ENCODE measurements around the gene GGT7.
"Not testable (repeated sequence)": the region's sequence is repeated elsewhere in the genome, so short reads cannot be mapped to it uniquely, and the experiment has no call there.

GGT7 gene

DNA sequence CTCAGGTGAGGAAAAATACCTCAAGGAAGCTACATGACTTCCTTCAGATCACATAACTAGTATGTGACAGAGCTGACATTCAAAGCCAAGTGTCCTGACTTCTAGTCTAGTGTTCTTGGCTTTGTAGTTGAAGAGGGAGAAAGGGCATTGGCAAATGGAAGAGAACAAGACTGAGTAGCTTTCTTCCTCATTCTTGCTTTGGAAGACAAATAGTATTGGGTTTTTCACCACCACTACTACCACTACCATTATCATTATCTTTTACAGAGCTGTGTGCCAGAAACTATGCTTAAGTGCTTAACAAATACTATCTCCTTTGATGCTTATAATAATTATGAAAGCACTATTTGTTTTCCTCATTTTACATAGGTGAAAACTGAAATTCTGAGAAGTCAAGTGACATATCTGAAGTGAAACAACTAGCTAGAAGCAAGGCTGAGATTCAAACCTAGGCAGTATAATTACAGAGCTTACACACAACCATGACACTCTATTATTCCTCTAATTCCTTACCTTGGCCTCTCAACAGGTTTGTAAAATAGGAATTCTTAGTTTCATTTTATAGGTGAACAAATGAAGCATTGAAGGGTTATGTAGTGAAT lies 10.5 kb upstream of the GGT7 start:
- no peak for DNase-seq

DNA sequence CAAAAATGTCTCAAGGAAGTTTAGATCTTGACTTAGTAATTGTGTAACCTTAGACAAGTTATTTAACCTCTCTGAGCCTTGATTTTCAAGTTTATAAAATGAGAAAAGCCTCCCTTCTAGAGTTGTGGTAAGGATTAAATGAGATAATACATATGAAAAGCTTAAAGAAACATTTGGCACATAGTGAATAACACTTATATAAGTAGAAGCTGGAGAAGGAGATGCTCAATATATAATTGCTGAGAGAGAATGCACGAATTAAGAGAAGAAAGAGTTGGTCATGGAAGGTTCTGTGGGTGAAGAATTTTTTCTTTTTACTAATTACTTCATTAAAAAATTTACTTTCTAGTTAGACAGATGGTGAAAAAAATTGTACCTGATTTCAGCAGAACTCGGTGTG lies 9.0 kb upstream of the GGT7 start:
- DNase-seq: no peak

DNA sequence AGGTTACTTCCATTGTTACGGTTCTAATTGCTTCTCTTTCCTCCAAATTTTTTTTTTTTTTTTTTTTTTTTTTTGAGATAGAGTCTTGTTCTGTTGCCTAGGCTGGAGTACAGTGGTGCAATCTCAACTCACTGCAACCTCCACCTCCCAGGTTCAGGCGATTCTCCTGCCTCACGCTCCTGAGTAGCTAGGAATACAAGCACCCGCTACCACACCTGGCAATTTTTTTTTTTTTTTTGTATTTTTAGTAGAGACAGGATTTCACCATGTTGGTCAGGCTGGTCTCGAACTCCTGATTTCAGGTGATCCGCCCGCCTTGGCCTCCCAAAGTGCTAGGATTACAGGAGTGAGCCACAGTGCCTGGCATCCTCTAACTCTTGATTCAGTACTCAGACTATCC lies 8.3 kb upstream of the GGT7 start:
- DNase-seq: not testable (repeated sequence)

DNA sequence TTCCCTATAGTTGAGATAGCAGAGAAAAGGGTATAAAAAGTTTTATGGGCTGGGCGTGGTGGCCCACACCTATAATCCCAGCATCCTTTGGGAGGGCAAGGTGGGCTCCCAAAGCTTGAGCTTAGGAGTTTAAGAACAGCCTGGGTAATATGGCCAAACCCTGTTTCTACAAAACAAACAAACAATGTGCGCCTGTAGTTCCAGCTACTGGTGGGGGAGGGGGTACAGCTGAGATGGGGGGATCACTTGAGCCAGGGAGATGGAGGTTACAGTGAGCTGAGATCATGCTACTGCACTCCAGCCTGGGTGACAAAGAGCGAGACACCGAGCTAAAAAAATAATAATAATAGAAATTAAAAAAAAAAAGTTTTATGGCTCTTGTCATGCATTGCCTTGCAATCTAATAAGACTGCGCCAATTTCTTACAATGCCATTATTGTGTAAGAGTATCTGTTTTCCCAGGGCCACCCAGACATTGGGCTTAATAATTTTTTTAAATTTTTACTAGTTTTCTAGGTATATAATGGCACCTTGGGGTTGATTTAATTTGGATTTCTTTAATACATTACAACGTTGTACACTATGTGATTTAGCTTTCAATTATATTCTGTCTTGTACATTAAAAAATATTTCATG lies 7.7 kb upstream of the GGT7 start:
- no peak for DNase-seq

DNA sequence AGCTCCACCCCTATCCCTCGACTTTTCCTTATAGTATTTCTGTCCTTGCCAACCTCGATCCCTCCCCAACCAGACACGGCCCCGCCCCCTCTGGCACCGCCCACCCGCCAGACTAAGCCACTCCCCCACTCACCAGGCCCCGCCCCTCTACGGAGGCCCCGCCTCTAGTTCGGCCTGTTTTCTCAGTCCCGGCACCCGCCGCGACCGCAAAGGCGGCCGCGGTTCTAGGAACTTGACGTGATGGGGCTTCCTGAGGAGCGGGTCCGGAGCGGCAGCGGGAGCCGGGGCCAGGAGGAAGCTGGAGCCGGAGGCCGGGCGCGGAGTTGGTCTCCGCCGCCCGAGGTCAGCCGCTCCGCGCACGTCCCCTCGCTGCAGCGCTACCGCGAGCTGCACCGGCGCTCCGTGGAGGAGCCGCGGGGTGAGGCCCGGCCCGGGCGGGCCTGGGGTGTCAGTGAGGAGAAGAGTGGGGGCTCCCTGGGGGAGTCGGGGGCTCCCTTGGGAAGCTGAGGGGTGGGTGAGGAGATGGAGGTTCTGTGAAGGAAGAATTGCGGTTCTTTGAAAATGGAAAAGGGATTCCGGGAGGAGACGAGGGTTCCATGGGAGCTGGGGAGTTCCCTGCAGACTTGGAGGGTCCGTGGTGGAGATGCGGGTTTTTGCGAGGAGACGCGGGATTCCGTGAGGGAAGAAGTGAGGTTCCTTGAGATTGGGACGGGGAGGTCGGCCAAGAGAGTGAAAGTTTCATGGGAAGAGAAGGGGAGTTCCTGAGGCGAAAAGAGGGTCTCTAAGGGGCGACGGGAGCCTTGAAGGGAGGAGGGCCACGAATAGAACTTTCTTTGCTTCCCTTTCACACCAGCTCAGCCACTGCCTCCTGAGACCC lies 4.0 kb upstream of the GGT7 start, which contains the start of gene ACSS2:
Gene ACSS2, plus strand, starts transcription at position 207 of the 877 bp plus-strand sequence. Its CDS starts 34 bp downstream, at position 241.
- DNase-seq: no peak

DNA sequence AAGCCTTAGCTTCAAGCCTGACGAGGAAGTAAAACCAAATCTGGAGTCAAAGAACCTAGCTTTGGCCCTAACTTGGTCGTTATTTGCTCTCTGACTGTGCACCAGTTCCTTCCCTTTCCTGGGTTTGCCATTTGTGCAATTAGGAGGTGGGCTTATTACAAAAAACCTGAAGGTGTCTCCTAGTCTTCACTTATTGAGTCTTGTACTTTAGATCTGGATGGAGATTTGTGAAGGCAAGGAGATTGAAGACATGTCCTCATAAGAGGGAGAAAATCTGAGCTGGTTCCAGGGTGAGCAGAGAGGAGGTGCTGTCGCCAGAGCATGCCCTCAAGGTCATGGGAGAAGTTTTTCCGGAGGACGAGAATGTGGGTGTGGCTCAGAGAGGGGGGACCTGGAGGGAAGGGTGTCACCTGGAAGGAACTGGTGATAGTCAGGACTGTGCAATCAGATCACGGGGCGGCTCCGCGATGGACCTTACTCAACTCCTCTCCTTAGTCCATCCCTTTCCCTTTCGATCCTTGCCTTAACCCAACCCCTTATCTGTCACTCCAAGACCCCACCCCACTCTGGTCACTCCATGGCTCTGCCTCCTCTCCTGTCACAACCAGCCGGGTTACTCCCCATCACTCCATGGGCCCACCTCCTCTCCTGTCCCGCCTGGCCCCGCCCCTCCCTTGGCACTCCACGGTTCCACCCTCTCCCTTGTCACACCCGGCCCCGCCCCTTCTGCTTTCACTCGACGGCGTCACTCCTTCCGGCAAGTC lies 3.2 kb upstream of the GGT7 start:
- DNase-seq: peak; percentile 92

DNA sequence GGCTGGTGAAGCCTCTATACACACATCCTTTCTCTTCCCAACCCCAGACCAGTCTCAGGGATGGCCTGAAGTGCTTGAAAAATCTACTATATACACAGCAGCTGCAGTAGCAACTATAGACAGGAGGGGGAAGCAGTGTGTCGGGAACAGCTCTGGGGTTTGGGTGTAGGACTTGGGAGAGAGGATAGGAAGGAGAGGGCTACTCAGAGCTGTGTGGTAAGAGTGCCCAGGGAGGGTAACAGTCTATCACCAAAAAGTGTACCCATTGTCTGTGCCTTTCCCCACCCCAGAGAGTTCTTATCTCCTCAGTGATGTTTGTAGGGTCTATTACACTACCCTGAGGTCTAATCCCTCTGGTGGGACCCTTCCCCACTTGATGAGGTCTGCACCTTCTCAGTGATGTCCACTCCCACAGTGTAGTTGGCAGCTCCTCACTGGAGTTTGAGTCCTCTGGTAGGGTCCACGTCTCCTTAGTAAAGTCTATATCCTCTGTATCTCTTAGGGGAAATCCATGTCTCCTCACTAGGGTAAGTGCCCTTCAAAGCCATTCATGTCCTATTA lies 1.5 kb upstream of the GGT7 start:
- DNase-seq: peak; percentile 62

DNA sequence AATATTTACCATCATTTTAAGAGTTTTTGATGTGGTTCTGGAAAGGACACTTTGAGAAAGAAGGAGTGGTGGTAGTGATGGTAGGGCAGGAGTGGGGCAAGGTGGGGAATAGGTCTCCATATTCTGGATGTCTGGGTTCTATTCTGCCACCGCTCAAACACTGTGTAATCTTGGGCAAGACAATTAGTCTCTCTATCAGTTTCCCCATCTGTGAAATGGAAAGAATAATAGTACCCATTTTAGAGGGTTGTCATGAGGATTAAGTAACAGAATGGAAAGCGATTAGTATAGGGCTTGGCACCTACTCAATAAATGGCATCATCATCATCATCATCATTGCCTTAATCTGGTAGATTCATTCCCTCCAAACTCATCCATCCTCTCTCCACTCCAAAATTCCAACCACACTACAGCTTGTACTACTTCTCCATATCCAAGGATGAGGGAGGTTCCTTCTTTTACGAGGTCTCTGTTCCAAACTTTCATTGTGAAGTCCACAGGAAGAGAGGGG lies 982 bp upstream of the GGT7 start:
- no peak for DNase-seq

DNA sequence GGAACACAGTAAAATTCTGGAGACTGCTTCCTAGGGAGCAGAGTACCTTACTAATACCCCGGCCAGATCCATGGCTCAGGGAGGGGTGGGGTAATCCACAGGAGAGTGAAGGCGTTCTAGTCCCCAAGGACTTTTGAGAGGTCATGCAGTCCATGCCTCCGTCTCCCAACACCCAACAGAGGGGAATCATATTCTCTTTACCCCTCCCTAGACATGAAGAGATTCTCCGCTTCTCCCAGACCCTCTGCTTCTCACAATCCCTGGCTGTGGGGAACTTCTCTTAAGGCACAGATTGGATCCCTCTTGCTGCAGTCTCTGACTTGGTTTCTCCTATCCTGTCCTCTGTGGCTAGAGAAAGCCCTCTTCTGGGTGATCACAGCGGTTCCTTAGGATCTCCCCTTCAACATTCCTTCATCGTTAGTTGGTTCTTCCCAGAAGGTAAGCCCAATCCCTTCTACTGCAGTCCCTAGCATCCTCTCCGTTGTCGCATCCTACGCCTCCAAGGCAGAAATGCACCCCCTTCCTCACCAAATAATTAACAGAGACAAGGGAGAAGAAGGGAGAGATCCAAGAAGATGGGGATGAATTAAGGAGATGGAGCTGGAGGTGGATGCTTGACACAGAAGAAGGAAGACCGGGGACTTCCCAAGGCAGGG lies 562 bp downstream of the GGT7 start:
- no peak for DNase-seq

DNA sequence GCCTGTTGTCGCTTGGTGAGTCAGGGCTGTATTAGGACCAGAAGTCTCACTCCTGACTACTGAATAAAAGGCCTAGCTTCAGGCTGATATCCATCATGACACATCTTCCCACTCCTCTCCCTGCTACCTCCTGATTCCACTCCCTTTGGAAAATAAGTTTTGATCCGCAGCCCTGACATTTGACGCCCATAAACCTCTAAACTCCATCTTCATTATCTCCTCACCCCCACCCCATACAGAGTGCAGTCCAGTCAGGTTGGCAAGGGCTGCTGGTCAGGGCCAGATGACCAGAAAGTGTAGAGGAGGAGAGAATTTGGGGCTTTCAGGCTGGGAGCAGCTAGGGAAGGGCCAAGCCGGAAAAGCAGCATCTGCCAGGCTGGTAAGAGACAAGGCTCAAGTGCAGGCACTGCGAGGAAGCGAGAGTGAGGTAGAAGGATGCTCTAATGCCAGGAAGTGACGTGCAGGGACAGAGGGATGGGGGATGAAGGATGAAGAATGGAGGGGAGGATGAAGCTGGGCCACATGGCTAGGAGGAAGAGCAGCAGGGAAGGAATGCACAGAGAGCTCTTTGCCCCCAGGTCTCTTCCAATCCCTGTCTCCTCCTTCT lies 1.2 kb downstream of the GGT7 start:
- DNase-seq: no peak

DNA sequence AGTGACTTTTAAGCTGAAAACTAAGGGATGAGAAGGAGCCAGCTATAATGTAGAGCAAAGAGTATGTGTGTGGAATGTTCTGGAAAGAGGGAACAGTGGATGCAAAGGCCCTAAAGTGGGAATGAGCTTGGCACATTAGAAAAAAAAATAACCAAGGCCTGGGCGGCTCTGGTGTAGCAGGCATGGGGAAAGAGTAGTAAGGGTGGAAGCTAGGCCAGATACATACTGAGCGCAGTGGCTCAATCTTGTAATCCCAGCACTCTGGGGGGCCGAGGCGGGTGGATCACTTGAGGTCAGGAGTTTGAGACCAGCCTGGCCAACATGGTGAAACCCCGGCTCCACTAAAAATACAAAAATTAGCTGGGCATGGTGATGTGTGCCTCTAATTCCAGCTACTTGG lies 8.4 kb downstream of the GGT7 start:
- DNase-seq: no peak

DNA sequence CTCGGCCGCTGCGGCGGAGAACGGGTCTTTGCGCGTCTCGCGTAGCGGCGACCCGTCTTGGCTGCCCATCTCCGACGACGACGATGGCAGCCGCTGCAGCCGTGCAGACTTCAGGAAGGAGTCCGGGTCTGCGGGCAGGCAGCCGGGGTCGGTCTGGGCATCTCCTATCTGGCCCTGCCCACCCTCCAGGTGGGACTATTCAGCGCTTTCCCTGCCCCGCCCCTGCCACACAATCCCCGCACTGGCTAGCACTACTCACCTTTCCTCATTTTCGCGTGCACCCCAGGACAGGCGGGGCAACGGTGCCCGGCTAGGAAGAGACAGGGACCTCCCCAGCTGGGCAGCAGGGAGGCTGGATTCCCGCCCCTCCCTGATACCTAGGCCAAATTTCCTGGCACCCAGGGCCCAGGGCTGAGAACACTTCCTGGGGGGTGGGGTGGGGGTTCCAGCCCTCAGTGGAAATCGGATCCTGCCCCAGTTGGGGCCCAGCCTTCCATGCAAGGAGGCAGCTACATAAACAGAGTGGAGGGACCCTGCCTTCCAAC lies 9.2 kb downstream of the GGT7 start:
- no peak for DNase-seq

DNA sequence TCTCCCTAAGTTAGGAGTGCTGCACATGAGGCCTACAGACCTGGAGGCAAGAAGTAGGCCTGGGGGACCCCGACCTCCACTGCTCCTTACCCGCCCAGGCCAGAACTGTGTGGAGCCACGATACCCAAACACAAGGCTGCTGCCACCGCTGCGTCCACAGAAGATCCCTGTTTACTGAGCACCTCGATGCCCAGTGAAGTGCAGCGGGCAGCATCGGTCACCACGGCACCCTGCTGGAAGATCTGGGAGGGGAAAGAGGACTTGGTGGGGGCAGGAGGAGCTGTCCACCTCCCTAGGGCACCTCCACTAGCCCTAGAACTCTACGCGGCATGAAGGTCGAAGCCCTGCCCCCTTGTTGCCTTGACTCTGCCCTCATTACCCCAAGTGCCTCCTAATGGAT lies 9.9 kb downstream of the GGT7 start:
- DNase-seq: no peak

DNA sequence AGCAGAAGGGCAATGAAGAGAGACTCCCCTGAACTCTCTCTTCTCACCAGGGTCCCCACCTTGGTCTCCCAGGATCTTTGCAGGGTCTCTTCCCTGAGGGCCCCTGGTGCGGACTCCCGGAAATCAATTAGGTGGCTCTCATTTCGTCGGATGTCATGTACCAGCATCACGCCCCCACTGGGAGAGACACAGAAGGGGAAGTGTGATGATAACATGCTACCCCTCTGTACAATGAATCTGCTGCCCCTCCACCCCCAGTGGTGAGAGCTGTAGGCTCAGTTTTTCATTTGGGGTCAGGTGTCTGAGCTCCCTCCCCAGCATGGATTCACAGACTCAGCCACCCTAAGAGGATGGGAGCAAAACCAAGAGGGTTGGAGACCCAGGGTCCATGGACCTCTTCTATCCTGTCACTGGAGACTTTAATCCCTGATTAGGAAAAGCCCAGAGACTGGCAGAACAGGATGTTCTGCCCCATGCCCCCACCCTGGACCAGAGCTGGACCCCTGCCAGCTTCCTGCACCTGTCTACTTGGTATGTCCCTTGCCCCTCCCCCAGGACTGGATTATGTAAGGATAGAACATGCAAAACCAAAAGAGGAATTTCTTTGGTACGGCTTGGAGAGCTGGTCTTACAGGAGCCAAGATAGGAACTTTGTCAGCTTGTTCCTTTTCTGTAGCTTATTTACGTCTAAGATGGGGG lies 11.1 kb downstream of the GGT7 start:
- DNase-seq: peak; percentile 72

DNA sequence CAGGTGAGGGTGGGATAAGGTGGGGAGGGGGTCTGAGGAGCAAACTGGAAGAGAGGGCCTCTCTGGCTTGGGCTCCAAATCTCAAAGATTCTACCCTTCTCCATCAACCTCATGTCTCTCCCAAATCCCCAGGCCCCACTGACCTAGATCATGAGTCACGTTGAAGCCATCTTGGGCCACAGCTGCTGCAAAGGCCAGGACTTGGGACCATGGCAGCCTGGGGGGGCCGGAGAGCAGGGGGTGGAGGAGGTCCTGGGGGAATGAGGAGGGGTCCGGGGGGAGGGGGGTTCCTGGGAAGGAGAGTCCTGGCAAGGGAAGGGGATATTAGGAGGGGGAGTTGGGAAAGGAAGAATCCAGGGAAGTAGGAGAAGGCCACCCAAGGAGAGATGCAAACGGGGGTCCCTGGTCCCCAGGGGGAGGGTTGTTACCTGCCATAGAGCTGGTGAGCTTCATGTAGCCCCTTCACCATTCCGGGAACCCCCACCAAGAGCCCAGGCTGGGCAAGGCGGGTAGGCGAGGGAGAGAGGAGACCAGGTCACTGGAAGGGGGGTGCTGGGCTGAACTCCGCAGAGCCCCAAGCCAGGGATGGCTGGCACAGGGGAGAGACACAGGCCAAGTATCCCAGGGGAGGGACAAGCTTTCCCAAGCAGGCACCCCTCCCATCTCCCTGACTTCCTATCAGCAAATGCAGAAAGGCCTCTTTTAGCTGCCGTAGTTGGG lies 12.7 kb downstream of the GGT7 start:
- DNase-seq: no peak

DNA sequence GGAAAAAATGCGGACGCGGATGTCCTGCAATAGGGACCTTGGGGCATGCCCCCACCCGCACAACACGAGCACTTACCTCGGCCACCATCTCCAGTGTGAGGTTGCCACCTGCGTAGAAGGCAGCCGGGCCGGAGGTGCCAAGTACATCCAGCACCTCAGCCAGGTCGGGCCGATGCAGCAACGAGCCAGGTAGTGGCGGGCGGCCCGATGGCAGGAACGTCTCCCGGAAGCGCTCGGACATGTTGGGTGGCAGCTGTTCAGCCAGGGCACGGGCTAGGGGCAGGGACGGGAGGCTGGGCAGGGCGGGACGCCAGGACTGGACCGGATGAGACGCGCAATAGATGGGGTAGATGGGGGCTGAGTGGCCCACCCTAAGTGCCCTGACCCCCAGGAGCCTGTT lies 13.3 kb downstream of the GGT7 start:
- DNase-seq: no peak

DNA sequence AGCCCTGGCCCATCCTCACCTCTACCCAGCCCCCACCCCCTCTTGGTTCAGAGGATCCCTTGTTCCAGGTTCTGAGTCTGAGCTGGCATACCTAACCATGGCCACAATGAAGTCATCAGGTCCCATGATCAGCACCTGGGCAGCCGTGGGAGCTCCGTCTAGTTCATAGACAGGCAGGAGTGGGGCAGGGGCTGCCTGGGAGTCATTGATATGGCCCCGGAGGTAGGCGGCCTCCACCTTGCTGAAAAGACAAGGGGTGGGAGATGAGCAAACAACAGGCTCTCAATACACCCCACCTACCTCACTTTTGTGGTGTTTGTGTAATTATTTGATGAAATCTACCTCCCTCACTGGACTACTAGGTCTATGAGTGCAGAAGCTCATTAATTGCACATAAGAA lies 20.4 kb downstream of the GGT7 start:
- no peak for DNase-seq

DNA sequence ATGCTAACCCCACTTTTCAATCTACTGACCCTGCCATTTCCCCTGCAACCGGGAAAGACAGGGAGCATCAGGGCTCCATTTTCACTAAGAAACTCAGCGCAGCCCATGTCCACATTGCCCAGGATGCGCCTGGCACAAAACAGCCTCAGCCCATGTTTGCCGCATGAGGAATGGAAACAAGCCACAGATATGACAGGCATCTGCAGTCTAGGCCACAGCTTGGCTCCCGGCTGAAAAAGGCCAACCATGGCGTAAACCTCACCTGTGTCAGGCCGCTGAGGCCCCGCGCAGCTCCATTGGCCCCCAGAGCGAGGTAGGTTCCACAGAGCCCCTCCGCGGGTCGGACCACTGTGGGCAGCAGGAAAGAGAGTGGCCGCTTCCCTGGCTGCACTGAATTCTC lies 21.7 kb downstream of the GGT7 start:
- no peak for DNase-seq

DNA sequence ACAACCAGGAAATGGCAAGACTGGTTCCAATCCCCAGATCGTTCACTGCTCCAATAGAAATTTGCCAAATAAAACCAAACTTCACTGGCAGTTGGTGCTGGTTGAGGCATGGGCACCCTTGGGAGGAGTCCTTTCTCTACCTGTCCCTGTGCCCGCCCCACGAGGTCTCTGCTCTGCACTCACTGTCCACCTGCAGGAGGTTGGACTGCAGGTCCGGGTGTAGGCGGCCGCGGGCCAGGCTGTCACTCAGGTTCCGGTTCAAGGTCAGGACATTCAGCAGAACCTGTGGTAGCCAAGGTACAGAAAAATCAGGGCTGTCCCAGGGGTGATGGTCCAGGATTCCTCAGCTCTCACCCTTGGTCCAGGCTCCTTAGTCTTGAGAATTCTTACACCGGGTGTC lies 22.9 kb downstream of the GGT7 start:
- no peak for DNase-seq

DNA sequence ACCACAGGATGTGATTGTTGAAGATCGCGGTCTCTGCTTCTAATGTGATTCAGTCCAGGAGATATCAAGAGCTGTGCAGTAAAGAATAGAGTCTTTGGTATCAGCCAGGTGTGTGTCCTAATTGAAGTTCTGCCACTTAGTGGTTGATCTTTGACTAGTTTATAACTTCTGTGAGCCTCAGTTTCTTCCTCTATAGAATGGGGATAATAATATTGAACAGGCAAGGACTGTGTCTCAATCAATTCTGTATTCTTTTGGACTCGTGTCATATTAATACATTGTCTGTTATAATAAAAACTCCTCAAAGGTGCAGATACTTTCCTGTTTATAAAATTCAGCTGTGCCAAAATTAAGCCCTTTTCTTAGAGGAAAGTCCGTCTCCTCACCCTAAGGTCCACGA lies 24.1 kb downstream of the GGT7 start:
- no peak for DNase-seq
